Activated naive CD4-positive, alpha-beta T cell treated with anti-CD3 and anti-CD28 coated beads for 36 hours (primary cell): ENCODE measurements around the gene CDA. TPM values are rescaled to one million over a fixed set of nuclear protein-coding genes. Genes with fewer than 3 reads are reported as not detected.

Source experiments
- CTCF ChIA-PET: fragments of 350-600 bp; sonication (Branson Sonifier 250); formaldehyde crosslinking; loops from one replicate; lab custom pipeline; 2021; ENCODE audit warnings: antibody characterized with exemption; lab: Charles Lee
- DNase-seq: peaks from one replicate; pipeline ENCODE4 v3.0.0-alpha.2; 2020
- H3K27ac Mint-ChIP-seq: one replicate; pipeline ENCODE4 v1.8.0; 2021; ENCODE audit warnings: mild to moderate bottlenecking, mixed read lengths
- H3K27me3 Mint-ChIP-seq: one replicate; pipeline ENCODE4 v1.8.0; 2021; ENCODE audit warnings: low read depth, mixed read lengths
- H3K36me3 Mint-ChIP-seq: one replicate; pipeline ENCODE4 v1.8.0; 2021; ENCODE audit warnings: low read depth, mixed read lengths
- H3K4me1 Mint-ChIP-seq: one replicate; pipeline ENCODE4 v1.8.0; 2021; ENCODE audit warnings: low read depth, mixed read lengths
- H3K4me3 Mint-ChIP-seq: one replicate; pipeline ENCODE4 v1.8.0; 2021; ENCODE audit warnings: mild to moderate bottlenecking, moderate library complexity, mixed read lengths
- H3K9me3 Mint-ChIP-seq: one replicate; pipeline ENCODE4 v1.8.0; 2021; ENCODE audit warnings: mixed read lengths
- intact Hi-C: fragments of 100-400 bp; cut with micrococcal nuclease; formaldehyde crosslinking; loops from one replicate; pipeline ENCODE4 v1.15.1; 2023
- total RNA-seq, 2 experiments: library from RNA; stranded (reverse); gene quantifications; one replicate each; pipeline ENCODE4 v1.2.3, GENCODE V29; 2021

Gene CDA
- total RNA-seq, 2 experiments from 2014 or later, result not detected

DNA sequence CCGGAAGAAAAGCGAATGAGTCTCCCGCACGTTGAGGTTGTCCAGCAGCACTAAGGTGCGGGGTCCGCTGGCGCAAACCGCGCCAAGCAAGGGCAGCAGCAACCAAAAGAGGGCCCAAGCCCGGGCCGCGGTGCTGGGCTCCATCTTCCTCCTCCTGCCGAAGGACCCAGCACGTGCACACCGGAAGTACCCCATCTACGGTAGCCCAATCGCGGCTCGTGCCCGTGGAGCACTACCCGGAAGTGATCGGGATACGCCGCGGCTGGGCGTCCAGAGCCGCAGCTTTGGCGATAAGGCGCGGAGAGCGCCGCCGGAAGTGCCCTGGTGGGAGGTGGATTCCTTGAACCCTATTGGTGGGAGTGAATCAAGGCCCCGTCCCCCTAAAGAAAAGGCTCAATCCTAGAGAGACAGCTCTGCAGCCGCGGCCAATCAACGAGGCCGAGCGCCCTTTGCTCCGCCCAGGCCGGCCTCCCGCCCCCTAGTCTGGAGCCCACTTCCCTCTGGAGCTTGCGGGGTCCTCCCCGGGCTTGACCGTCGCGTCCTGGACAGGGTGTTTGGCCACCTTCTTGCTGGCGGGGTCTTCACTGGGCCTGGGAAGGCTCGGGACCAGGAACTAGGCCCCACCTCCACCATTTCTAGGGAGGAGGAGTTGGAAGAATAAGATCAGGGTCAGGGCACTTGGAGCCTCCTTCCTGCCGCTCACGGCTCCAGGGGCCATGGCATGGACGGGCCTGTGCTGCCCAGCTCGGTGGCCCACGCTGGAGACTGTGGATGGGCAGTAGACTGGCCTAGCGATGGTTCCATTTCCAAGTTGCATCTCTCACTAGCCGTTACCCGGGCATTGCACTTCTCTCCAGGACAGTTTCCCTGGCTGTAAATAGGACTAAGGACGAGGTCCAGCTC, 72.6 kb downstream of the CDA start, which contains the start of gene DDOST:
TSS of gene DDOST (minus strand) at position 163 of the 903 bp plus-strand sequence. CDS start at position 144, 19 bp downstream.
- DNase-seq, result peak; percentile 97
- H3K27ac Mint-ChIP-seq, result peak within 1 kb of the TSS; percentile 99
- no peaks in the 10 kb centered on the region for H3K9me3 Mint-ChIP-seq
- H3K36me3 Mint-ChIP-seq, result peaks cover 25% of the 10 kb centered on the region
- CTCF ChIA-PET, result interaction anchor here (1.0 kb wide), 1 partner anchor 534 kb away, joined by 5 read pairs; no protein-coding TSS in a partner anchor
- intact Hi-C loops, result loop anchor here (1.0 kb wide), 4 partner anchors 27 to 515 kb away; partner anchors contain the start of gene EIF4G3
- H3K27me3 Mint-ChIP-seq, result no peaks in the 10 kb centered on the region
- H3K4me1 Mint-ChIP-seq, result peaks cover 50% of the 10 kb centered on the region
- H3K4me3 Mint-ChIP-seq, result peak within 1 kb of the TSS; percentile 99

- intact Hi-C loops, result no loop called here
- H3K27me3 Mint-ChIP-seq, result no peaks in the 10 kb centered on the region
- no peaks in the 10 kb centered on the region for H3K9me3 Mint-ChIP-seq
- CTCF ChIA-PET, result interaction anchor here (1.0 kb wide), 1 partner anchor 533 kb away, joined by 5 read pairs; no protein-coding TSS in a partner anchor
- peaks cover 48% of the 10 kb centered on the region for H3K4me1 Mint-ChIP-seq
- peaks cover 19% of the 10 kb centered on the region for H3K36me3 Mint-ChIP-seq
- peak overlapping the region; percentile 99 for H3K27ac Mint-ChIP-seq
- no peak for DNase-seq
- peak overlapping the region; percentile 99 for H3K4me3 Mint-ChIP-seq
Observed at GRCh38 chr1:20662110-20662475, 73.2 kb downstream of the CDA start.

DNA sequence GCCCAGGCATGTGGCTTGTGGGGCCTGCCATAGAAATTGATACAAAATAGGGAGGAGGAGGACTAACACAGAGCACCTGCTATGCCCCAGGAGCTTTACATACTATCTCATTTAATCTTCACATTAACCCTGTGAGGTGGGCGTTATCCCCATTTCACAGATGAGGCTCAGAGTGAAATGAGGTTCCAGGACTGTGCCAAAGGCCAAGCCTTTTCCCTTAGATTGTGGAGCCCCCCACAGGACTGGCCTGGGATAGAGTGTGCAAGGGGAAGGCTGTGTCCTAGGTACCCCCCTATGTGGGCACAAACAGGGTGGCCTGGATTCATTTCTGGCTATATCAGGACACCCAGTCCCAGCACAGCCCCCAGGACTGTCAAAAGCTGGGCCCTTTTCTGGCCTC, 74.5 kb downstream of the CDA start:
- DNase-seq, result peak; percentile 16
- H3K4me3 Mint-ChIP-seq, result no peak overlapping the region
- CTCF ChIA-PET, result interaction anchor here (1.0 to 1.6 kb wide), 3 partner anchors 30 to 141 kb away, joined by 3 to 5 read pairs (median 3); partner anchors contain the start of gene PINK1
- peaks cover 39% of the 10 kb centered on the region for H3K4me1 Mint-ChIP-seq
- peaks cover 16% of the 10 kb centered on the region for H3K36me3 Mint-ChIP-seq
- intact Hi-C loops, result no loop called here
- no peak overlapping the region for H3K27ac Mint-ChIP-seq
- no peaks in the 10 kb centered on the region for H3K27me3 Mint-ChIP-seq
- no peaks in the 10 kb centered on the region for H3K9me3 Mint-ChIP-seq

- H3K4me1 Mint-ChIP-seq, result peaks cover 32% of the 10 kb centered on the region
- H3K27ac Mint-ChIP-seq, result no peak overlapping the region
- CTCF ChIA-PET, result interaction anchor here (0.6 to 1.6 kb wide), 3 partner anchors 31 to 1161 kb away, joined by 3 to 5 read pairs (median 3); partner anchors contain the start of gene PINK1
- no peaks in the 10 kb centered on the region for H3K9me3 Mint-ChIP-seq
- DNase-seq, result no peak
- peaks cover 14% of the 10 kb centered on the region for H3K36me3 Mint-ChIP-seq
- no peak overlapping the region for H3K4me3 Mint-ChIP-seq
- intact Hi-C loops, result no loop called here
- no peaks in the 10 kb centered on the region for H3K27me3 Mint-ChIP-seq
Observed at GRCh38 chr1:20663969-20664715, 75.2 kb downstream of the CDA start.

- Mint-ChIP-seq H3K9me3 (no peaks in the 10 kb centered on the region), H3K27me3 (no peaks in the 10 kb centered on the region), H3K4me3 (no peak overlapping the region), H3K27ac (no peak overlapping the region), H3K4me1 (peaks cover 16% of the 10 kb centered on the region), H3K36me3 (peaks cover 3% of the 10 kb centered on the region)
- CTCF ChIA-PET, result interaction anchor here (1.5 kb wide), 1 partner anchor 30 kb away, joined by 4 read pairs; no protein-coding TSS in a partner anchor
- DNase-seq, result peak; percentile 13
- intact Hi-C loops, result no loop called here
Observed at GRCh38 chr1:20665726-20666125, 76.8 kb downstream of the CDA start.

DNA sequence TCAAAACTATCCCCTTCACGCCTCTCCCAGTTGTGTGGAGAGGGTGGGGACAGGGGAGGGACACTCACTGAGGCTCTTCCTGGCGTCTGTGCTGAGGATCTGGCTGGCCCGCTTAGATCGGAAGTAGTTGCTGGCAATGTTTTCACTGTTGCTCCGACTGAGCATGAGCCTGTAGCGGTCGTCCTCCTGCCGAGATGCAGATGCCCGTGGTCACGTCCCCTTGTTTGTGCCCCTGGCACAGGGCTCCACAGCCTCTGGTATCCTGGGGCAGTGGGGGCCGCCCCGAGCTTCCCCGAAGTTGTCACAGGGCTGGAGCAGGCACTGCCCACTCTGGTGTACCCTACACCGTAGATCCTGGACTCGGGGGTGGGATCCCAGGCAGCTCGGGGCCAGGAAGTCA, 77.2 kb downstream of the CDA start:
- H3K27me3 Mint-ChIP-seq, result no peaks in the 10 kb centered on the region
- H3K27ac Mint-ChIP-seq, result no peak overlapping the region
- H3K4me1 Mint-ChIP-seq, result peaks cover 15% of the 10 kb centered on the region
- DNase-seq, result no peak
- no peak overlapping the region for H3K4me3 Mint-ChIP-seq
- H3K9me3 Mint-ChIP-seq, result no peaks in the 10 kb centered on the region
- CTCF ChIA-PET, result interaction anchor here (1.5 kb wide), 1 partner anchor 29 kb away, joined by 4 read pairs; no protein-coding TSS in a partner anchor
- H3K36me3 Mint-ChIP-seq, result peaks cover 1% of the 10 kb centered on the region
- intact Hi-C loops, result no loop called here

- Mint-ChIP-seq H3K36me3 (no peaks in the 10 kb centered on the region), H3K27ac (no peak overlapping the region), H3K27me3 (no peaks in the 10 kb centered on the region), H3K4me1 (peaks cover 15% of the 10 kb centered on the region), H3K9me3 (no peaks in the 10 kb centered on the region), H3K4me3 (no peak overlapping the region)
- intact Hi-C loops, result no loop called here
- DNase-seq, result peak; percentile 26
- CTCF ChIA-PET, result interaction anchor here (1.5 kb wide), 1 partner anchor 29 kb away, joined by 4 read pairs; no protein-coding TSS in a partner anchor
Observed at GRCh38 chr1:20666804-20667203, 77.9 kb downstream of the CDA start.

Other genes starting within 250 kb of the CDA start
- under 1 TPM; 0.57 to 0.69 TPM for gene CAMK2N1, start 102.9 kb upstream of the CDA start, total RNA-seq
- 10 to 100 TPM; 10.9 to 12.1 TPM for gene MUL1, start 80.9 kb upstream of the CDA start, total RNA-seq
- gene FAM43B, start 36.5 kb upstream of the CDA start, total RNA-seq, result not detected
- 1 to 10 TPM; 1.4 to 1.5 TPM for gene PINK1, start 44.4 kb downstream of the CDA start, total RNA-seq
- 100 to 1,000 TPM; 167 to 169 TPM for gene DDOST, start 72.3 kb downstream of the CDA start, total RNA-seq
- not detected for gene KIF17, start 128.9 kb downstream of the CDA start, total RNA-seq
- under 1 TPM; 0.15 to 0.29 TPM for gene SH2D5, start 143.6 kb downstream of the CDA start, total RNA-seq
- gene HP1BP3, start 198.2 kb downstream of the CDA start, total RNA-seq, result 100 to 1,000 TPM; 226 to 240 TPM